NCI-H2196 (cell line): ENCODE measurements around the gene HES6.

Source experiments
- DNase-seq: peaks from one replicate; lab custom pipeline; 2025; ENCODE audit not compliant: unreplicated experiment; lab: John Stamatoyannopoulos, UW

Gene HES6

DNA sequence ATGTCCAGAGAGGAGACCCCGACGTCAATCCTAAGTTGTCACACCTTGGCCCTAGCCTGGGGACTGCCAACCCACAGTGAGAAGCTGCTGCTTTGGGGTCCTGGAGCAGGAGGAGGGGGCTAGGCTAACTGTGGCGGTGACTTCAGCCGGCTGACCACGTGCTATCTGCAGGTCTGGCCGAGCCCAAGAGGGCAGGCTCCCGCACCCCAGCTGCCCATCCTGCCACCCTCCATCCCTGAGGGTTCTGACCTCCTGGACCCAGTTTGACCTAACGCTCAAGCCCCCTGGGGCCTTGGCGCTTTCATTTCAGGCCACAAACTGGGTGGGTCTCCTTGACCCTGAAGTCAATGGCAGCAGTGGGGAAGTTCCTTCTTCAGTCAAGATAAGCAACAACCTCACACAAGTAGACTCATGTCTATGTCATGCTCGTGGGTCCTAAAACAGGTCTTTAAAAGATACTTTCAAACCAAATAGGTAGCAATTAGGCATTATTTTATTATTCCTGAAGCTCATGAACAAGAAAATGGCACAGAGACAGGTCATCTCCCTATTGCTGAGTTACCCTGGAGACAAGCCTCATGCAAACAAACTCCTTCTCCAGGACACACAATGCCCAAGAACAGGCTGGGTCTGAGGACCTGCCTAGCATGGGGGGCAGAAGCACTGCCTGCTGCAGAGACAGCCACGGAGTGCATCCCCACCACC lies 2.3 kb downstream of the HES6 start:
- DNase-seq = no peak

- no peak for DNase-seq
Measured at GRCh38 chr2:238236571-238236970, 3.3 kb downstream of the HES6 start.

- no peak for DNase-seq
Measured at GRCh38 chr2:238235856-238236255, 4.0 kb downstream of the HES6 start.

DNA sequence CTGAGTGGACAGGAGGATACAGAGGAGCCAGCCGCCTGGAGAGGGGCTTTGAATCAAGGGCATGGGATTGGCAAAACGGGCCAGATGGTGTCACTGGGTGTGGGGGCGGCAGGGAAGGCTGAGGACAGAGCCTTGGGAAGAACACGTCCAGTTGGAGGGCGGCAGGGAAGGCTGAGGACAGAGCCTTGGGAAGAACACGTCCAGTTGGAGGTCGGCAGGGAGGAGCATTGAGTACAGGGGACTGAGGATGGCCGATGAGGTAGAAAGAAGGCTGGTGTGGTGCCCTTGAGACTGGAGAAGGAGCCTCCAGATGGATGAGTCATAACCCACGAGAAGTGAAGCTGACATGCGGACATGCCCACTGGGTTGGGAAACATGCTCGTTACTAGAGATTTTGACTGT lies 4.5 kb downstream of the HES6 start:
- peak; percentile 26 for DNase-seq

DNA sequence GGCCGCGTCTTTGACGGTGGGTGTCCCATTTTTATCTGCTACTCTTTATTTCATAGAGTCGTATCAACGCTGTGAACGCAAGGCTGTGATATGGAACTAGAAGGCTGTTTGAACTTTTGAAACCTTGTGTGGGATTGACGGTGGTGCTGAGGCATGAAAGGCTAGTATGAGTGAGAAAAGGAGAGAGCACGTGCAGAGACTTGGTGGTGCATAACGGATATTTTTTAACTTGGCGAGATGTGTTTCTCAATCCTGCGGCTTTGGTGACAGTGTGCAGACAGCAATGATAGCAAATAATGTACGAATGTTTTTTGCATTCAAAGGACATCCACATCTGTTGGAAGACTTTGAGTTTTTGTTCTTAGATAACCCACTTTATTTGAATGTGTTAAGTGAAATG lies 6.2 kb downstream of the HES6 start:
- DNase-seq = no peak

- DNase-seq = no peak
Measured at GRCh38 chr2:238231809-238232208, 8.0 kb downstream of the HES6 start.

DNA sequence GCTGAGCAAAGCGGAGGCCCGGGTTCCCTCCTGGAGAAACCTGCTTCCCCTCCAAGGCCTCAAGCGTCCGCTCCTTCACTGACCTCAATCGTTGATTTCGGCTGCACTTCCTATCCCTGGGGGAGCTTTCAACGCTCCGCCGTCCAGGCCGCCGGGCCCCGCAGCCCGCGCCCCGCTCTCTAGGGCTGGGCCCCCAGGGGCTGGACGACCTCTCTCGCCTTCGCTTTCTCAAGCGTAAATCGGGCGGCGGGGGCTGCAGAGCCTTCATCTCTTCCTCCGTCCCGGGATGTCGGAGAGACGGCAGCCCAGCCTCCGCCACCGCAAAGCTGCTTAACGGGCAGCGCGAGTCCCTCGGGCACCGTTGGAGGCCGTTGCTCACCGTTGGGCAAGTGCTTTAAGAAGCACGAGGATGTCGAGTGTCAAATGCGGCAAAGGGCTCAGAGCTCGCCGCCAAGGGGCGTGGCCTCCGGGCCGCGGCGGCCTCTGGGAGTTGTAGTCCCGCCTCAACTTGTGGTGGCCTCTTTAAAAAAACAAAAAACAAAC lies 8.5 kb downstream of the HES6 start:
- no peak for DNase-seq

- DNase-seq = no peak
Measured at GRCh38 chr2:238230699-238231098, 9.1 kb downstream of the HES6 start.

GRCh38 chr2:238228700-238229099 lies 11.1 kb downstream of the HES6 start:
- DNase-seq = no peak

DNA sequence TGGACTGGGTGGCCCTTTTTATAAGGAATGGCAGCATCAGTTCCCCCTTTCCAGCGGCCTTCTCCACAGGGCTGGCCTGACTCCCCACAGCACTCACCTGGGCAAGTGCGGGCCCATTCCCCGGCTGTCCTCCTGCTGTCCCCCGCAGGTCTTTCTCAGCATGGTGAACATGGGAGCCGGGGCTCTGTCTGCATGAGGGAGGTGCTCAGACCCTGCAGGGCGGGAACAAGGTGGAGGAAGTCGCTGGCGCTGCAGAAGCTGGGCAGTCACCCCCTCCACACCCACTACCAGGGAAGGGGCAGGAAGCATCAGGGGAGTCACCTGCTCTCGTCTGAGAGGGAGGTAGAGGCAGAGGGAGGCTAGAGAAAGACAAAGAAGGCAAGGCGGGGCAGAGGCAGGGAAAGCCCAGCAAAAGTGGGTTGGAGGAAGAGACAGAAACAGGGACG lies 12.2 kb downstream of the HES6 start:
- no peak for DNase-seq

- DNase-seq = no peak
Measured at GRCh38 chr2:238226698-238227586, 12.9 kb downstream of the HES6 start.

DNA sequence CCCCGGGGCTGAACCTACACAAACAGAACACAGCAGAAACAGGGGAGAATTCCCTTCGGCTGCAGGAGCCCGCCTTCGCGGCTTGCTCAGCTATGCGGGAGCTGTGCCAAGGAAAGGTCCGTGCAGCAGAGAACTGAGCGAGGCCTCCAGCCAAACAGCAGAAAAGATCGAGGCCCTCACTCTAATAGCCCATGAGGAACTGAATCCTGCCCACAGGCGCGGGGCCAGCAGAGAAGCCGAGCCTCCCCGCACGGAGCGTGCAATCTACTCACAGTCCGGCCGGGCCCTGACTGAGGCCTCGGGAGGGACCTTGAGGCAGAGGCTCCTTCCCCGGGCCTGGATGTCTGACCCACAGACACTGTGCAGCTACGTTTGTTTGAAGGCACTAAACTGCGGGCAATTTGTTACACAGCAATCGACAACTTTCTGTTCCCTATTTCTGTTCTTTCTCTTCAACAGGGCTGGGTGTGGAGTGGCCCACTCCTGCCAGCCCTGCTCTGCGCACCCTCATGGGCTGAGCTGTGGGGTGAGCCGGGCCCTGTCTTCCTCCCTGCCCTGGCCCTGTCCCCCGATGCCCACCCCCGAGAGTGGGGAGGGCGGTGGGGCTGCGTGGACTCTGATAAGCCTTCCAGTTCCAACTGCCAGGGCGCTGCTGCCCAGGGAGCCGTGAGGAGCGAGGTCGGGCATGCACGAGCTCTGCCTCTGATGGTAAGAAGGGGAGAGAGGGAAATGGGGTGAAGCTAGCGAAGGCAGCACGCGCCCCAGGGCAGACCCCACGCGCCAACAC lies 13.7 kb downstream of the HES6 start:
- DNase-seq = no peak

DNA sequence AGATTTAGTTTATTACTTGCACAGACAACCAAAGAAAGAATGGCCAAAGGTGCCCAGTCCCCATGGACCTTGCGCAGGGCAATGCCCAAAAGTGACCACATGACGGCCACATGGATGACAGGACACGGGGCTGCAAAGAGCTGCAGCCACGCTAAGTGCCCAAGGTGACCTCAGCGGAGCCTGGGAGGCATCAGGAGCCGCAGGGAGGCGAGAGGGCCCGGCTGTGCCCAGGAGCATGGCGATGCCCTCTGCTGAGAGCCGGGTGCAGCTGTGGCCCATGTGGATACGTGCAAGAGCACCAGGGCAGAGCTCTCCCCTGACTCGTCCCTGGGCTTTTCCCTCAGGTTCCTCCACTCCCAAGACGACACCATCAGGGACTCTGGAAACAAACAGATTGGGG lies 14.7 kb downstream of the HES6 start:
- DNase-seq = no peak

- DNase-seq = no peak
Measured at GRCh38 chr2:238224356-238225035, 15.3 kb downstream of the HES6 start.

GRCh38 chr2:238220892-238221521 lies 18.8 kb downstream of the HES6 start:
- no peak for DNase-seq

DNA sequence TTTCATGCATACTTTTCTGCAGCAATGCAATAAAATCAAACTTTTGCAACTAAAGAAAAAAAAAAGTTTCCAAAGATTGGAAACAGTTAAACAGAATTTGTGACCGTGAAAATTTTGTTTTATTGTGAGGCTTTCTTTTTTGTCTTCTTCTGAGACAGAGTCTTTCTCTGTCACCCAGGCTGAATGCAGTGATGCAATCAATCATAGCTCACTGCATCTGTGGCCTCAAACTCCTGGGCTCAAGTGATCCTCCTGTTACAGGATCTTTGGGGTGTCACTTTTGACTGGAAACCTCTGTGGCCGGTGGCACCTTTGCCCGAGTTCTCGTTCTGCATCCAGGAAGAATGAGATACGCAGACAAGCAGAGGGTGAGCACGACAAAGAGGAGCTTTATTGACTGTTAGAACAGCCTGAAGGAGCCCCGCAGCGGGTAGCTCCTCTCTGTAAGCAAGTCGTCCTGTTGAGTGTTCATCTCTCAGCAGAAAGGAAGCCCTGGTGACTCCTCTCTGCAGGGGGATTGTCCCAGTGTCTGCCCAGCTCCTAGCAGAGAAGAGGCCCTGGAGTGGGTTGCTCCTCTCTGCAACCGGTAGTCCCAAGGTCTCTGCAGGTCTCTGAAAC lies 19.5 kb downstream of the HES6 start:
- no peak for DNase-seq

- peak; percentile 83 for DNase-seq
Measured at GRCh38 chr2:238216651-238217184, 23.1 kb downstream of the HES6 start.

DNA sequence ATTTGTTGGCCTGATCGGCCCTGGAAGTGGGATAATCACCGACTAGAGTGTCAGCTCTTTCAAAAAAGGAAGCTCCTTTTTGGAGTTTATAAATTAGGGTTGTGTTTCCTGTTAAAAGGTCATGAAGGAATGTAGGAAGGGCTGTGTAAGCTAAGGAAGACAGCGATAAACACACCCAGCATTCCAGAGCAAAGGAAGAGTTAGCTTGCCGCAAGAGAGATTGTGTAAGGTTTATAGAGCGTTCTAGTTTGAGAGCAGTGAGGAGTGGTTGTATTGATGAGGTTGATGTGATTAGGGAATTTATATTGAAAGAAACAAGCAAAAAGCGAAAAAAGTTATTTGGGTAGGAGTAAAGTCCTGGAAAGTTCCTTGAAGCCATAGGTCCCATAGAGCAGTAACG lies 32.8 kb downstream of the HES6 start:
- DNase-seq = no peak

- no peak for DNase-seq
Measured at GRCh38 chr2:238203973-238204683, 35.7 kb downstream of the HES6 start.
